K562 (cell line): ENCODE data around the gene GTPBP2. TPM values are rescaled to one million over a fixed set of nuclear protein-coding genes. Genes with fewer than 3 reads are reported as not detected.

ENCODE experiments used
- ARID2 ChIP-seq: fragments of 450-650 bp; IDR thresholded peaks from 2 replicates; pipeline ENCODE4 v1.6.1; 2017; ENCODE audit warnings: antibody characterized with exemption, mild to moderate bottlenecking
- ERF ChIP-seq: fragments of 450-650 bp; formaldehyde crosslinking; IDR thresholded peaks from 2 replicates; pipeline ENCODE4 v1.4.0; 2020; ENCODE audit warnings: mild to moderate bottlenecking, mixed read lengths
- FUS ChIP-seq: fragments of 200-400 bp; formaldehyde crosslinking; optimal IDR thresholded peaks from 2 replicates; pipeline ENCODE3; 2017; ENCODE audit warnings: low read depth, low read length
- GABPB1 ChIP-seq: sonication (generic); formaldehyde crosslinking; IDR thresholded peaks from 2 replicates; pipeline ENCODE4 v1.8.0; 2022; ENCODE audit warnings: mild to moderate bottlenecking, missing genetic modification reagents
- KLF10 ChIP-seq: fragments of 250-450 bp; sonication (Bioruptor Pico); IDR thresholded peaks from 2 replicates; pipeline ENCODE4 v1.6.1; 2021; ENCODE audit warnings: matching md5 sums
- KLF13 ChIP-seq: fragments of 450-650 bp; IDR thresholded peaks from 2 replicates; pipeline ENCODE4 v1.6.1; 2016; ENCODE audit warnings: missing genetic modification characterization, low read depth, mild to moderate bottlenecking, missing compliant biosample characterization, moderate library complexity, borderline replicate concordance
- MCM7 ChIP-seq, 2 experiments: fragments of 450-650 bp; IDR thresholded peaks; 2 replicates each; pipeline ENCODE4 v1.6.1; 2016 to 2018
- NFE2 ChIP-seq: IDR thresholded peaks from 2 replicates; pipeline ENCODE4 v1.6.1; 2014; ENCODE audit warnings: antibody characterized with exemption, low read depth
- NR2C1 ChIP-seq, 2 experiments: fragments of 450-650 bp; IDR thresholded peaks; 2 replicates each; pipeline ENCODE4 v1.6.1; 2017; ENCODE audit warnings: mild to moderate bottlenecking in 2 of 2, antibody characterized with exemption in 1 of 2, inconsistent platforms in 1 of 2, missing compliant biosample characterization in 1 of 2, missing genetic modification characterization in 1 of 2
- NR2F6 ChIP-seq: fragments of 450-650 bp; formaldehyde crosslinking; IDR thresholded peaks from 2 replicates; pipeline ENCODE4 v1.4.0; 2020; ENCODE audit warnings: mild to moderate bottlenecking
- PCBP2 ChIP-seq: fragments of 200-400 bp; formaldehyde crosslinking; IDR thresholded peaks from 2 replicates; pipeline ENCODE4 v1.6.1; 2018; ENCODE audit warnings: low read length, low read depth, mild to moderate bottlenecking, moderate library complexity; ENCODE audit not compliant: poor library complexity, severe bottlenecking
- SMAD1 ChIP-seq: fragments of 150-350 bp; IDR thresholded peaks from 2 replicates; pipeline ENCODE4 v1.6.1; 2014; ENCODE audit warnings: low read length, low read depth; ENCODE audit not compliant: partially characterized antibody
- TEAD1 ChIP-seq, 2 experiments: fragments of 450-650 bp in 1 of 2; sonication (generic) in 1 of 2; formaldehyde crosslinking; IDR thresholded peaks; 2 replicates each; pipeline versions ENCODE4 v1.4.0 to v1.8.0; 2020 to 2022; ENCODE audit warnings: mild to moderate bottlenecking in 2 of 2, missing genetic modification reagents in 1 of 2
- TRIM28 ChIP-seq: fragments of 450-650 bp; IDR thresholded peaks from 2 replicates; pipeline ENCODE4 v1.6.1; 2017
- polyA plus RNA-seq, 8 experiments: library from polyadenylated mRNA; depleted of rRNA in 4 of 8; stranded (reverse) in 5 of 8; unstranded in 3 of 8; fragments of >200 nt; fragmentation: Nextera tagmentation in 2 of 8; fragmentation: Illumina TruSeq in 1 of 8; extraction: Ambion mirVana in 2 of 8; extraction: Trizol in 1 of 8; gene quantifications; 2 replicates each; pipeline versions ENCODE4 v1.2.1 to v1.2.3, GENCODE V29; 2011 to 2014; ENCODE audit warnings: inconsistent platforms in 1 of 8, missing spikeins in 1 of 8
- total RNA-seq, 7 experiments: library from RNA; depleted of rRNA in 6 of 7; stranded (reverse); fragments of >200 nt in 6 of 7; fragmentation: Illumina TruSeq in 2 of 7; extraction: Trizol in 2 of 7; gene quantifications; 2 replicates each; pipeline versions ENCODE4 v1.2.1 to v1.2.3, GENCODE V29; 2011 to 2021; ENCODE audit warnings: low replicate concordance in 1 of 7
- TF ChIP-seq, protein P1 (sequence below), 2 experiments: fragments of 450-650 bp; formaldehyde crosslinking in 1 of 2; IDR thresholded peaks; 2 replicates each; pipeline versions ENCODE4 v1.4.0 to v1.6.1; 2014 to 2020; ENCODE audit warnings: mild to moderate bottlenecking in 2 of 2, borderline replicate concordance in 1 of 2, low read depth in 1 of 2
- TF ChIP-seq, protein P2 (sequence below): sonication (generic); formaldehyde crosslinking; IDR thresholded peaks from 2 replicates; pipeline ENCODE4 v1.9.0; 2022; ENCODE audit warnings: mild to moderate bottlenecking, missing genetic modification reagents
- TF ChIP-seq, protein P3 (sequence below), 3 experiments: fragments of 200-800 bp in 1 of 3; sonication (Bioruptor generic) in 1 of 3; sonication (generic) in 1 of 3; formaldehyde crosslinking in 1 of 3; IDR thresholded peaks; 2 replicates each; pipeline versions ENCODE4 v1.6.1 to v1.8.0; 2016 to 2022; ENCODE audit warnings: mild to moderate bottlenecking in 2 of 3, missing compliant biosample characterization in 2 of 3, missing genetic modification characterization in 2 of 3, missing genetic modification reagents in 1 of 3

GTPBP2 gene
- total and polyA plus RNA-seq, 9 of the 15 experiments (the other 6 are each of a cell fraction or from before 2014, with no cell fraction given) = 48.4 to 196 (median 111) TPM

DNA sequence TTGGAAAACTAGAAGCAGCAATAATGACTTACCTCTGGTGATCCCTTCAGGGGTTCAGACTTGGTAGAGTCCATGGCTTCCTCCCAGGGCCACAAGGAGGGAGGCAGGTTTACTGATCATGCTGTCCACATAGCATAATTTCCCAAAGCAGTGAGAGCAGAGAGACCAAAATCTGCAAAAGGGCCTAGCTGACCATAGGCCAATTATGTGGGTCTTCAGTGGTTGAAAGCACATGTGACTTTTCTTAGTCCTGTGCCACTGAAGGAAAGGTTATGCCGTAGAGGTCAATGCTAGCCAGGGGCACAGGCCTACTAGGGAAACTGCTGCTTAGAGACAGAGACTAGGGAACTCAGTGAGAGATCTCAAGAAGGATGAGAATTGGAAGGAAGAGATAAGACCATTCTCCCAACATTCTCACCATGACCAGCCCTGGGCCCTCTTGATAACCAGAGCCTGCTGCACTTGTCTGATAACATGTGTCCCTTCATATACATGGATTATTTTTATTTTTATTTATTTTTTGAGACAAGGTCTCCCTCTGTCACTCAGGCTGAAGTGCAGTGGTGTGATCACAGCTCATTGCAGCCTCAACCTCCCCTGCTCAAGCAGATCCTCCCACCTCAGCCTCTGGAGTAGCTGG lies 2.0 kb upstream of the GTPBP2 start (continued):
- TF ChIP-seq, protein P1, sequence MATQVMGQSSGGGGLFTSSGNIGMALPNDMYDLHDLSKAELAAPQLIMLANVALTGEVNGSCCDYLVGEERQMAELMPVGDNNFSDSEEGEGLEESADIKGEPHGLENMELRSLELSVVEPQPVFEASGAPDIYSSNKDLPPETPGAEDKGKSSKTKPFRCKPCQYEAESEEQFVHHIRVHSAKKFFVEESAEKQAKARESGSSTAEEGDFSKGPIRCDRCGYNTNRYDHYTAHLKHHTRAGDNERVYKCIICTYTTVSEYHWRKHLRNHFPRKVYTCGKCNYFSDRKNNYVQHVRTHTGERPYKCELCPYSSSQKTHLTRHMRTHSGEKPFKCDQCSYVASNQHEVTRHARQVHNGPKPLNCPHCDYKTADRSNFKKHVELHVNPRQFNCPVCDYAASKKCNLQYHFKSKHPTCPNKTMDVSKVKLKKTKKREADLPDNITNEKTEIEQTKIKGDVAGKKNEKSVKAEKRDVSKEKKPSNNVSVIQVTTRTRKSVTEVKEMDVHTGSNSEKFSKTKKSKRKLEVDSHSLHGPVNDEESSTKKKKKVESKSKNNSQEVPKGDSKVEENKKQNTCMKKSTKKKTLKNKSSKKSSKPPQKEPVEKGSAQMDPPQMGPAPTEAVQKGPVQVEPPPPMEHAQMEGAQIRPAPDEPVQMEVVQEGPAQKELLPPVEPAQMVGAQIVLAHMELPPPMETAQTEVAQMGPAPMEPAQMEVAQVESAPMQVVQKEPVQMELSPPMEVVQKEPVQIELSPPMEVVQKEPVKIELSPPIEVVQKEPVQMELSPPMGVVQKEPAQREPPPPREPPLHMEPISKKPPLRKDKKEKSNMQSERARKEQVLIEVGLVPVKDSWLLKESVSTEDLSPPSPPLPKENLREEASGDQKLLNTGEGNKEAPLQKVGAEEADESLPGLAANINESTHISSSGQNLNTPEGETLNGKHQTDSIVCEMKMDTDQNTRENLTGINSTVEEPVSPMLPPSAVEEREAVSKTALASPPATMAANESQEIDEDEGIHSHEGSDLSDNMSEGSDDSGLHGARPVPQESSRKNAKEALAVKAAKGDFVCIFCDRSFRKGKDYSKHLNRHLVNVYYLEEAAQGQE (IDR thresholded peaks at IDR 0.05; ENCODE audit: borderline replicate concordance) = peak; percentile 54; the same call in 1 of the 2 replicates
- TF ChIP-seq, protein P1 (CRISPR knock-in tag; IDR thresholded peaks at IDR 0.05; ENCODE audit: low read depth) = no peak; the same call in 1 of the 2 replicates
- TF ChIP-seq NFE2 (peak; percentile 61), SMAD1 (peak; percentile 88), TEAD1 (CRISPR knock-in tag; IDR thresholded peaks at IDR 0.05) (peak; percentile 86 to 94), PCBP2 (no peak), TRIM28 (peak; percentile 67), KLF13 (tag) (peak; percentile 38; the same call in 1 of the 2 replicates), NR2C1 (IDR thresholded peaks at IDR 0.05) (no peak), NR2C1 (tag; IDR thresholded peaks at IDR 0.05) (peak; percentile 86), ARID2 (no peak), NR2F6 (peak; percentile 79; the same call in 1 of the 2 replicates), KLF10 (CRISPR knock-in tag) (no peak), MCM7 (IDR thresholded peaks at IDR 0.05) (no peak), GABPB1 (CRISPR knock-in tag) (no peak; the same call in 1 of the 2 replicates), FUS (no peak), ERF (CRISPR knock-in tag) (peak; percentile 89)
- TF ChIP-seq, protein P2, sequence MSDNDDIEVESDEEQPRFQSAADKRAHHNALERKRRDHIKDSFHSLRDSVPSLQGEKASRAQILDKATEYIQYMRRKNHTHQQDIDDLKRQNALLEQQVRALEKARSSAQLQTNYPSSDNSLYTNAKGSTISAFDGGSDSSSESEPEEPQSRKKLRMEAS (CRISPR knock-in tag) = peak; percentile 73
- TF ChIP-seq, protein P3, sequence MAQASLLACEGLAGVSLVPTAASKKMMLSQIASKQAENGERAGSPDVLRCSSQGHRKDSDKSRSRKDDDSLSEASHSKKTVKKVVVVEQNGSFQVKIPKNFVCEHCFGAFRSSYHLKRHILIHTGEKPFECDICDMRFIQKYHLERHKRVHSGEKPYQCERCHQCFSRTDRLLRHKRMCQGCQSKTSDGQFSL (CRISPR knock-in tag; IDR thresholded peaks at IDR 0.05) = no peak
- TF ChIP-seq, protein P3 (tag; IDR thresholded peaks at IDR 0.05) = peak in 1 of 2 experiments; percentile 72; a peak in 2 of 4 replicates
